Measurements from ENCODE around the gene MIS18A. TPM values are rescaled to one million over a fixed set of nuclear protein-coding genes. Genes with fewer than 3 reads are reported as not detected.

Gene MIS18A
- total RNA-seq, 1 experiment from 2014 or later = 17.2 TPM

GRCh38 chr21:32319012-32319411 is 40.2 kb upstream of the MIS18A start:
- H3K4me1 ChIP-seq (ENCODE audit: low read length) = no peaks in the 10 kb centered on the region
- H3K27ac ChIP-seq (ENCODE audit: low read length) = no peak overlapping the region
- peaks cover 17% of the 10 kb centered on the region for H3K36me3 ChIP-seq (ENCODE audit: insufficient read depth, low read length)
- no peak overlapping the region for H3K4me3 ChIP-seq (ENCODE audit: low read length)
- no peak overlapping the region for H3K4me2 ChIP-seq (ENCODE audit: low read depth, low read length, poor library complexity, severe bottlenecking)
- no peak overlapping the region for H3K9ac ChIP-seq (ENCODE audit: low read length)
- H3K9me2 ChIP-seq (replicated peaks; ENCODE audit: insufficient read depth, low read length) = no peaks in the 10 kb centered on the region
- no peak for DNase-seq
- H4K20me1 ChIP-seq (ENCODE audit: insufficient read depth, low read depth, low read length) = no peaks in the 10 kb centered on the region
- H2AFZ ChIP-seq (ENCODE audit: low read length) = no peak overlapping the region
- H3K9me3 ChIP-seq (ENCODE audit: low read length) = no peaks in the 10 kb centered on the region
- H3K79me2 ChIP-seq (ENCODE audit: low read length) = no peaks in the 10 kb centered on the region
- no peaks in the 10 kb centered on the region for H3K27me3 ChIP-seq (ENCODE audit: low read length)

DNA sequence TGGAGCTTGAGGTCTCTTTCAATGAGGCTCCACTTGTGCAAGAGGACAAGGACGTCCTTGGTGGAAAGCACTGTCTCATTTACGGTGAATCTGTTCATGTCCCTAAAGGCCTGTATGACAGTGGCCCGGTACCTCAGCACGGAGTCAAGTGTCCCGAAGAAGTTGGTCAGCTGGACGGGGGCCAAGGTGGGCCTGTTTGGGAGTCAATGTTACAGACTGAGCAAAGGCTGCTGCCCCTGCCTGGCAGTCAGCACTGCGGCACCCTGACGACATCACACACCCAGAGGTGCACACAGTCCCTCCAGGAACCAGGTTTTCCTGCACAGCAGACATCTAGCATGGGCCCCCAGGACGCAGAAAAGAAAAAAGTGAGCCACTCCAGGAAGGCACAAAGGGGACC is 38.9 kb upstream of the MIS18A start:
- H3K27ac ChIP-seq (ENCODE audit: low read length) = no peak overlapping the region
- H3K36me3 ChIP-seq (ENCODE audit: insufficient read depth, low read length) = peaks cover 17% of the 10 kb centered on the region
- DNase-seq = no peak
- H3K27me3 ChIP-seq (ENCODE audit: low read length) = no peaks in the 10 kb centered on the region
- no peak overlapping the region for H3K4me2 ChIP-seq (ENCODE audit: low read depth, low read length, poor library complexity, severe bottlenecking)
- no peak overlapping the region for H2AFZ ChIP-seq (ENCODE audit: low read length)
- no peaks in the 10 kb centered on the region for H4K20me1 ChIP-seq (ENCODE audit: insufficient read depth, low read depth, low read length)
- H3K79me2 ChIP-seq (ENCODE audit: low read length) = peaks cover 6% of the 10 kb centered on the region
- H3K4me3 ChIP-seq (ENCODE audit: low read length) = no peak overlapping the region
- no peaks in the 10 kb centered on the region for H3K4me1 ChIP-seq (ENCODE audit: low read length)
- H3K9ac ChIP-seq (ENCODE audit: low read length) = no peak overlapping the region
- H3K9me3 ChIP-seq (ENCODE audit: low read length) = no peaks in the 10 kb centered on the region
- H3K9me2 ChIP-seq (replicated peaks; ENCODE audit: insufficient read depth, low read length) = no peaks in the 10 kb centered on the region

DNA sequence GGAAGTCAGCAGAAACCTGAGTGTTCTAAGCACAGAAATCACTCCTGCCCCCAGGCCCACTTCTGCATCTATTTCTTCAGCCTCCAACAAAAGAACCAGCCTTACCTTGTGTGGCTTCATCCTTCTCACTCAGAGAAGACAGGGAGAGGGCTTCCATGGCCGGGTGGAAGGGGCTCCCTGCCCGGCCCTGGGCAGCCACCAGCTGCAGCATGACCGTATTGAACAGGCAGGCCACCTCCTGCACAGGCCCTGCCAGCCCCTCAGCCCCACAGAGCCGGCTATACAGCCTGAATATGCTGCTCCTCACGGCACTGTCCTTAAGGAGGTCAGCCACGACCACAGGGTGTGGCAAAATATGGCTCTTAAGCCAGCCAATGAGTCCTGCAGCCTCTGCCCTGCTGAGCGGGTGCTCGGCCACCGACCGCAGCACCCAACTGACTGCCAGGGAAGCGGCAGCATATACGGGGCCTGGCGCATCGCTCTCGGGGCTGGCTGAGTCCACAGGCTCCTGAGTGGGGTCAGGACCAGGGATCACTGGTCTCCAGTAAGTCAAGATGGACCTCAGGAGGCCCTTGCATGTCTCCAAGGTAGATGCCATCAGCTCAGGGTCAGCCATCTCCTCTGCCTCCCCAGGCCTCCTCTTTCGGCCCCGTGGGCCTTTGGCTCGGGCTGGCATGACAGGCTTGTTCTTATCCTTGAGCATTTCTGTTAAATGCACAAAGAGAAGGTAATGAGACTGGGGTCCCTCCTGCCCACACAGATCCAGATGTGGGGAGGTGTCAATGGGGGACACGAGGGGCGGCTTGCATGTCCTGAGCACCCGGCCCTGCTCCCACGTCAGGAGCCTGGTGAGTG is 37.7 kb upstream of the MIS18A start:
- Histone ChIP-seq H3K36me3 (ENCODE audit: insufficient read depth, low read length) (peaks cover 14% of the 10 kb centered on the region), H3K27me3 (ENCODE audit: low read length) (no peaks in the 10 kb centered on the region), H3K9me3 (ENCODE audit: low read length) (no peaks in the 10 kb centered on the region), H3K4me2 (ENCODE audit: low read depth, low read length, poor library complexity, severe bottlenecking) (no peak overlapping the region), H4K20me1 (ENCODE audit: insufficient read depth, low read depth, low read length) (no peaks in the 10 kb centered on the region), H3K4me1 (ENCODE audit: low read length) (no peaks in the 10 kb centered on the region), H3K27ac (ENCODE audit: low read length) (no peak overlapping the region), H3K4me3 (ENCODE audit: low read length) (no peak overlapping the region), H3K79me2 (ENCODE audit: low read length) (peaks cover 6% of the 10 kb centered on the region), H2AFZ (ENCODE audit: low read length) (no peak overlapping the region), H3K9ac (ENCODE audit: low read length) (no peak overlapping the region), H3K9me2 (replicated peaks; ENCODE audit: insufficient read depth, low read length) (no peaks in the 10 kb centered on the region)
- DNase-seq = no peak

GRCh38 chr21:32315511-32316281 is 36.8 kb upstream of the MIS18A start:
- Histone ChIP-seq H3K36me3 (ENCODE audit: insufficient read depth, low read length) (peaks cover 8% of the 10 kb centered on the region; the same call in 1 of the 2 replicates), H3K9me2 (replicated peaks; ENCODE audit: insufficient read depth, low read length) (no peaks in the 10 kb centered on the region), H2AFZ (ENCODE audit: low read length) (no peak overlapping the region), H3K9me3 (ENCODE audit: low read length) (no peaks in the 10 kb centered on the region), H3K4me3 (ENCODE audit: low read length) (no peak overlapping the region), H3K27me3 (ENCODE audit: low read length) (no peaks in the 10 kb centered on the region), H4K20me1 (ENCODE audit: insufficient read depth, low read depth, low read length) (no peaks in the 10 kb centered on the region), H3K4me2 (ENCODE audit: low read depth, low read length, poor library complexity, severe bottlenecking) (no peak overlapping the region), H3K27ac (ENCODE audit: low read length) (no peak overlapping the region), H3K79me2 (ENCODE audit: low read length) (peaks cover 6% of the 10 kb centered on the region), H3K4me1 (ENCODE audit: low read length) (no peaks in the 10 kb centered on the region), H3K9ac (ENCODE audit: low read length) (no peak overlapping the region)
- no peak for DNase-seq

DNA sequence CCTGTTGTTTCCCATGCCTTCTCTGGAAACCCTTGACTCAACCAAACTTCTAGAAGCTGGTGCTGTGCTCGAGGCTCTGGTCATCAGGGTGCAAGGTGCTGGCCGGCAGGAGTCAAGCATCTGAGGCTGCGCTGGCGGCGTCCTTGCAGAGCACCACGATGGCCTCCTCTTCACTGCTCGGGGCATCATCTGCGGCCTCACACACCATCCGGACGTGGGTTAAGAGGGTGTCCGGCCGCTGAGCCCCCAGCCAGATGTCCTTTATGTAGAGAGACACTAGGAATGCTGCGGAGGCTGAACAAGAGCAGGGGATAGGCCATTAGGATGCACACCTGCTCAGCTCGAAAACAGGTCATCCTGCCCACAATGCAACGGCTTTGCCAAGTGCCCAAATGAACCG is 36.0 kb upstream of the MIS18A start:
- H3K4me2 ChIP-seq (ENCODE audit: low read depth, low read length, poor library complexity, severe bottlenecking) = no peak overlapping the region
- peaks cover 8% of the 10 kb centered on the region; the same call in 1 of the 2 replicates for H3K36me3 ChIP-seq (ENCODE audit: insufficient read depth, low read length)
- no peak overlapping the region for H3K9ac ChIP-seq (ENCODE audit: low read length)
- H3K27me3 ChIP-seq (ENCODE audit: low read length) = no peaks in the 10 kb centered on the region
- H3K9me2 ChIP-seq (replicated peaks; ENCODE audit: insufficient read depth, low read length) = no peaks in the 10 kb centered on the region
- H3K27ac ChIP-seq (ENCODE audit: low read length) = no peak overlapping the region
- H4K20me1 ChIP-seq (ENCODE audit: insufficient read depth, low read depth, low read length) = no peaks in the 10 kb centered on the region
- no peak overlapping the region for H3K4me3 ChIP-seq (ENCODE audit: low read length)
- H2AFZ ChIP-seq (ENCODE audit: low read length) = no peak overlapping the region
- H3K4me1 ChIP-seq (ENCODE audit: low read length) = no peaks in the 10 kb centered on the region
- no peaks in the 10 kb centered on the region for H3K9me3 ChIP-seq (ENCODE audit: low read length)
- H3K79me2 ChIP-seq (ENCODE audit: low read length) = peaks cover 6% of the 10 kb centered on the region
- DNase-seq = no peak

GRCh38 chr21:32312976-32313375 is 34.1 kb upstream of the MIS18A start:
- peaks cover 3% of the 10 kb centered on the region; the same call in 1 of the 2 replicates for H3K36me3 ChIP-seq (ENCODE audit: insufficient read depth, low read length)
- no peak for DNase-seq

DNA sequence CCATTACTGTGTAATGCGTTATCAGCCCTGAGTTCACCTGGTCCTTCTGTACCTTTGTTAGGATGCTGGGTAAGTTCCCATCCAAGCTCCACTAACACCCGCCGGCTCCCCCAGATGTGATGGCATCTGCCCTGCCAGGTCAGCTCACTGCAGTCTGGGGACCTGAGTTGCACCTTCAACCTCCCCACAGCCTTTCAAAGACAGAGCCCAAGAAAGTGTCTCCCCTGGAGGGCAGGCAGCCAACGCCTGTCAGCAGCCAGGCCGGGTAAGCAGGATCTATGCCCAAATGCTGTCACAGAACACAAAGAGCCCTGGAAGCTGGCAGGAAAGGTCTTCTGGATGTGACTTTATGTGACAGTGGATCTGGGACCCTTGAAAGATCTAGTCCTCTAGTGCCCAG is 33.5 kb upstream of the MIS18A start:
- Histone ChIP-seq H3K4me1 (ENCODE audit: low read length) (no peaks in the 10 kb centered on the region), H3K27ac (ENCODE audit: low read length) (no peak overlapping the region), H4K20me1 (ENCODE audit: insufficient read depth, low read depth, low read length) (no peaks in the 10 kb centered on the region), H3K9me3 (ENCODE audit: low read length) (no peaks in the 10 kb centered on the region), H3K36me3 (ENCODE audit: insufficient read depth, low read length) (no peaks in the 10 kb centered on the region; the same call in 1 of the 2 replicates), H3K79me2 (ENCODE audit: low read length) (peaks cover 6% of the 10 kb centered on the region), H3K9me2 (replicated peaks; ENCODE audit: insufficient read depth, low read length) (no peaks in the 10 kb centered on the region), H3K9ac (ENCODE audit: low read length) (no peak overlapping the region), H3K27me3 (ENCODE audit: low read length) (no peaks in the 10 kb centered on the region), H3K4me3 (ENCODE audit: low read length) (no peak overlapping the region), H3K4me2 (ENCODE audit: low read depth, low read length, poor library complexity, severe bottlenecking) (no peak overlapping the region), H2AFZ (ENCODE audit: low read length) (no peak overlapping the region)
- DNase-seq = no peak

More at GRCh38 chr21:32312976-32313375, 34.1 kb upstream of the MIS18A start:
- H3K4me3 ChIP-seq (ENCODE audit: low read length) = no peak overlapping the region
- H3K27ac ChIP-seq (ENCODE audit: low read length) = no peak overlapping the region
- no peaks in the 10 kb centered on the region for H3K27me3 ChIP-seq (ENCODE audit: low read length)
- peaks cover 6% of the 10 kb centered on the region for H3K79me2 ChIP-seq (ENCODE audit: low read length)
- H3K9me2 ChIP-seq (replicated peaks; ENCODE audit: insufficient read depth, low read length) = no peaks in the 10 kb centered on the region
- no peak overlapping the region for H3K4me2 ChIP-seq (ENCODE audit: low read depth, low read length, poor library complexity, severe bottlenecking)
- H3K9ac ChIP-seq (ENCODE audit: low read length) = no peak overlapping the region
- H3K9me3 ChIP-seq (ENCODE audit: low read length) = no peaks in the 10 kb centered on the region
- no peaks in the 10 kb centered on the region for H3K4me1 ChIP-seq (ENCODE audit: low read length)
- H4K20me1 ChIP-seq (ENCODE audit: insufficient read depth, low read depth, low read length) = no peaks in the 10 kb centered on the region
- no peak overlapping the region for H2AFZ ChIP-seq (ENCODE audit: low read length)

DNA sequence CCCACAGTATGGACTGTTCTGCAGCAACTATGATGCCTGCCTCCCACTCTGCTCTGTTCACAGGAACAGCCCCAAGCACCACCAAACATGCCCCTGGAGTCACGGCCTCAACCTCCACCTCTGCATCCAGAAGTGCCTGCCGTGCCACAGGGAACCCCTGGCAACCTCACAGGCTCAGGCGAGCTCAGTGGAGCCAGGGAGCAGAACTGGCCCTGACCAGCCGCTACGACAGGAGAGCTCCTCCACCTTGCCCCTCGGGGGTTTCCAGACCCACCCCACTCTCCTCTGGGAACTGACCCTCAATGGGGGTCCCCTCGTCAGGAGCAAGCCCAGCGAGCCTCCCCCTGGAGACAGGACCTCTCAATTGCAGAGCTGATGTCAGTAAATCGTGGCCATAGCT is 32.8 kb upstream of the MIS18A start:
- no peak overlapping the region for H3K4me3 ChIP-seq (ENCODE audit: low read length)
- no peak overlapping the region for H2AFZ ChIP-seq (ENCODE audit: low read length)
- H3K9me2 ChIP-seq (replicated peaks; ENCODE audit: insufficient read depth, low read length) = no peaks in the 10 kb centered on the region
- no peak overlapping the region for H3K4me2 ChIP-seq (ENCODE audit: low read depth, low read length, poor library complexity, severe bottlenecking)
- no peaks in the 10 kb centered on the region for H3K4me1 ChIP-seq (ENCODE audit: low read length)
- no peaks in the 10 kb centered on the region for H4K20me1 ChIP-seq (ENCODE audit: insufficient read depth, low read depth, low read length)
- no peak overlapping the region for H3K27ac ChIP-seq (ENCODE audit: low read length)
- no peaks in the 10 kb centered on the region; the same call in 1 of the 2 replicates for H3K36me3 ChIP-seq (ENCODE audit: insufficient read depth, low read length)
- H3K79me2 ChIP-seq (ENCODE audit: low read length) = peaks cover 6% of the 10 kb centered on the region
- no peaks in the 10 kb centered on the region for H3K9me3 ChIP-seq (ENCODE audit: low read length)
- no peak overlapping the region for H3K9ac ChIP-seq (ENCODE audit: low read length)
- no peak for DNase-seq
- no peaks in the 10 kb centered on the region for H3K27me3 ChIP-seq (ENCODE audit: low read length)
